ENCODE results near the gene CCHCR1. TPM values are rescaled to one million over a fixed set of nuclear protein-coding genes. Genes with fewer than 3 reads are reported as not detected.

CCHCR1 gene
- total RNA-seq, 1 donor from 2014 or later: 48.6 TPM

DNA sequence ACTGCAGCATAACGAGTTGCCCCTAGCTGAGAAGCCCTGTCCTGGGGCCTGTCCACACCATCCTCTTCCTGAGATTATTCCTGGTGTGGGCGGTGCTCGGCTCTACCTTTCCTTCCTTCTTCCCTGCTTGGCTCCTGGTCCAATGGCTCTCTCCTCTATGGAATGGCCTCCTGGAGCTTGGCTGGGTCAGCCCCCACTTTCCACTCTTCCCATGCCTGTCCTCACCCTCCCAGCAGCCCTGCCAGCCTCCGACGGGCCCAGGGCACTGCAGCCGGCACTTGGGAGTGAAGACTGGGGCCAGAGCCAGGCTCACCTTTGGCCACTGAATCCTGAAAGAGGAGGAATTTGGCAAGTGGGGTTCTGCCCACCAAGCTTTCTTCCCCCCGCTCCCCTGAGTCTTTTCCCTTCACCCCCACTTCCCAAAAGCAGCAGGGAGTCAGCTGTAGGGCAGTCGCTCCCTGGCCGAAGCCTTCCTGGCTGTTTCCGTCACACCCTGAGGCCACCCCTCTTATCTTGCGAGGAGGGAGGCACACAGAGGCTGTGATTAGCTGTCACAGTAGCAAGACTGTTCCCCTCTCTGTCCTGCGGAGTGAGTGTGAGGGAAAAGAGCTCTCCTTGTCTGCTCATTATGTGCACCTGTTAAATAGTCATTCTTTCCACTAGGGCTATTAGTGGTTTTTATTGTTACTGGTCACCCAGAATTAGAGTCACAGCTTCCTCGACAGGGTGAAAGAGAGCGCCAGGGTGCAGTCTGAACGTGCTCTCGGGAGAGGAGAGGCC is 31.0 kb downstream of the CCHCR1 start:
- no peak overlapping the region for H3K4me3 Mint-ChIP-seq
- DNase-seq (ENCODE audit: low read depth, low spot score): no peak
- H3K9me3 Mint-ChIP-seq: no peaks in the 10 kb centered on the region
- no peaks in the 10 kb centered on the region for H3K36me3 Mint-ChIP-seq (ENCODE audit: low read depth)
- H3K27ac Mint-ChIP-seq (ENCODE audit: unreplicated experiment): no peak overlapping the region
- peaks cover 14% of the 10 kb centered on the region for H3K4me1 Mint-ChIP-seq
- peaks cover 17% of the 10 kb centered on the region for H3K27me3 Mint-ChIP-seq (ENCODE audit: low read depth)
- TF ChIP-seq, protein P1, sequence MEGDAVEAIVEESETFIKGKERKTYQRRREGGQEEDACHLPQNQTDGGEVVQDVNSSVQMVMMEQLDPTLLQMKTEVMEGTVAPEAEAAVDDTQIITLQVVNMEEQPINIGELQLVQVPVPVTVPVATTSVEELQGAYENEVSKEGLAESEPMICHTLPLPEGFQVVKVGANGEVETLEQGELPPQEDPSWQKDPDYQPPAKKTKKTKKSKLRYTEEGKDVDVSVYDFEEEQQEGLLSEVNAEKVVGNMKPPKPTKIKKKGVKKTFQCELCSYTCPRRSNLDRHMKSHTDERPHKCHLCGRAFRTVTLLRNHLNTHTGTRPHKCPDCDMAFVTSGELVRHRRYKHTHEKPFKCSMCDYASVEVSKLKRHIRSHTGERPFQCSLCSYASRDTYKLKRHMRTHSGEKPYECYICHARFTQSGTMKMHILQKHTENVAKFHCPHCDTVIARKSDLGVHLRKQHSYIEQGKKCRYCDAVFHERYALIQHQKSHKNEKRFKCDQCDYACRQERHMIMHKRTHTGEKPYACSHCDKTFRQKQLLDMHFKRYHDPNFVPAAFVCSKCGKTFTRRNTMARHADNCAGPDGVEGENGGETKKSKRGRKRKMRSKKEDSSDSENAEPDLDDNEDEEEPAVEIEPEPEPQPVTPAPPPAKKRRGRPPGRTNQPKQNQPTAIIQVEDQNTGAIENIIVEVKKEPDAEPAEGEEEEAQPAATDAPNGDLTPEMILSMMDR (conservative IDR thresholded peaks at IDR 0.05): no peak

DNA sequence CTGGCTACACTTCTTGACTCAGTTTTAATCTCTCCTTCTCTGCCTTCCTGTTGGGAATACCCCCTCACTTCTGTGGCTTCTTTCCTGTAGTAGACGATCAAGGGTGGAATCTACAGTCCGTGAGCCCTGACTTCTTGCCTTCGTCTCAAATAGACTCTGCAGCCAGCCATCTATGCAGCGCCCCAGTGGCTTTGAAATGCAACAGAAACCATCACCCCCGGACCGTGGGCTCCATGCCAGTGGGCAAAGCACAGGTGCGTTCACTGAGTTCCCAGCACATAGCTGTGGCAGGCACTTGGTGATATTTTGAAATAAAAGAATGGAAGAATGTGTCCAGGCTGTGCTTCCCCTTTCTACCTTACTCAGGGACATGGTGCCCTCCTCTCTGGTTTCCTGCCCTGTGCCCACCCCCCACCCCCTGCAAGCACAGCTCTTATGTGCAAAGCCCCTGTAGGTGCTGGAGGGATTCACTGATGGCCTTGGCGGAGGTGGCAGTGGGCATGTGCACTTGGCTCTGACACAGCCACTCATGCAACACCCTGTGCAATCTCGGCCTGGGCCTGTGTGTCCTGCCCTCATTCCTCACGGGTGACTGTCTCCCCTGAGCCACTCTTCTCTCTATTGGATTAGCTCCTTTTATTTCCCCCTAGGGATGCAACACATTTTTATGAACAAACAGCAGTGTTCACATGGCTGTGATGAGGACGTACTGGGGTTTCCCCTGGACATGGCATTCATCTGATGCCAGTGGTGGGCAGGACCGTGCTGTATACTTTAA is 31.8 kb downstream of the CCHCR1 start:
- H3K27ac Mint-ChIP-seq (ENCODE audit: unreplicated experiment): no peak overlapping the region
- H3K27me3 Mint-ChIP-seq (ENCODE audit: low read depth): peaks cover 17% of the 10 kb centered on the region
- no peaks in the 10 kb centered on the region for H3K36me3 Mint-ChIP-seq (ENCODE audit: low read depth)
- H3K4me3 Mint-ChIP-seq: no peak overlapping the region
- TF ChIP-seq, protein P1 (conservative IDR thresholded peaks at IDR 0.05): no peak
- no peak for DNase-seq (ENCODE audit: low read depth, low spot score)
- peaks cover 14% of the 10 kb centered on the region for H3K4me1 Mint-ChIP-seq
- H3K9me3 Mint-ChIP-seq: no peaks in the 10 kb centered on the region

DNA sequence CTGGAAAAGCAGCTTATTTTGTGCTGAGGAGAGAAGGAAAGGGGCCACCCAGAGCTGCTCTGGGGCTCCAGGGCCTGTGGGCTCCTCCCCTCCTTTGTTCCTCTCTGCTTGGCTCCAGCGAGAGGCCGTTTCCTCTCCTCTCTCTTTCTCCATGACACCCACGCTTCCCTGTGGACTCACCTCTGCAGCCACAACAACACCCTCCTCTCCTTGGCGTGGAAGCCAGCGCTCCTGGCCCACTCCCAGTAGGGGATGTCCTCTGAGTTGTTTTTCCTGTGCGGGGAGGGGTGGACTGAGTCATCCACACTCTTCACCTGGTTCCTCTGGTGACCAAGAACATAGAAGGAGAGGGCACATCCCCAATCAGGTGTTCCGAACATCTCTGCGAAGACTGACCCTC is 32.4 kb downstream of the CCHCR1 start:
- Mint-ChIP-seq H3K27me3 (ENCODE audit: low read depth) (peaks cover 17% of the 10 kb centered on the region), H3K36me3 (ENCODE audit: low read depth) (no peaks in the 10 kb centered on the region), H3K4me1 (peaks cover 14% of the 10 kb centered on the region), H3K9me3 (no peaks in the 10 kb centered on the region), H3K4me3 (no peak overlapping the region), H3K27ac (ENCODE audit: unreplicated experiment) (no peak overlapping the region)
- TF ChIP-seq, protein P1 (conservative IDR thresholded peaks at IDR 0.05): no peak
- DNase-seq (ENCODE audit: low read depth, low spot score): no peak

DNA sequence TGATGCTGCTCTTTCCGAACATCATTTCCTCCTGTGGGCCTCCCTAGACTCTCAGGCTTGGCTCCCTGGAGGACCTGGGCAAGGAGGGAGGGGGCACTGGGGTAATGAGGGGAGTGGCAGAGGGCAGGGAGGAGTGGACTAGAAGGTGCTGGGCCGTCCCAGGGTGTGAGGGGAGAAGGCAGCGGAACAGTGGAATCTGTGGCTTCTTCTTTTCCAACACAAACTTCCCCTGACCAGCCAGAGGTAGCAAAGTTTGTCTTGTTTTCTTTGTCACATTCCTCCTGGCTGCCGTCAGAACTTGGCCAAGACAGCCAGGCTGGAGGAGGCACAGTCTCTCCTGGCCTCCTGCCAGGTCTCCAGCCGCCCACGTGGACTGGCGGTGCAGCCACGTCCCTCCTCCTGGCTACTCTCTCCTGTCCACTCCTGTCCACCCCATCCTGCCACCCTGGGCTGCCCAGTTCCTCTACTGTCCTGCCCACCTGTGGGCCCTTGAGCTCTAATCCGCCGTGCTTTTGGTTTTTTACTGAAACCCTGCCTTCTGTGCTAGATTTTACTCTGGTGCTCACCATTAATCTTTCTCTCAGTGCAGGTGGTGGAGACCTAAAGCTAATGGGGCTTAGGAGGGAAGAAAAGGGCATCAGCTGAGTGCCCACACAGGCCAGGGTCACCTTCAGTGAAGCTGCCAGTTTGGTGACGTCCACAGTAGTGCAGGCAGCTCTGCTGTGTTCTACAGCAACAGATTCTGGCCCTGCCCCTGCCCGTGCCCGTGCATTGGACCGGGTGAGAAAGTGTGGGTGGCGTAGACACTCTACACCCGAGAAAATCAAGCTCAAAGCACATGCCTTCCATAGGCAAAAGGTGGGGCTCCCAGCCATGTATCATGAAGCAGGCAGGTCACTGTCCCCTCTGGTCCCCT is 34.6 kb downstream of the CCHCR1 start:
- no peaks in the 10 kb centered on the region for H3K36me3 Mint-ChIP-seq (ENCODE audit: low read depth)
- TF ChIP-seq, protein P1 (conservative IDR thresholded peaks at IDR 0.05): no peak
- H3K4me3 Mint-ChIP-seq: no peak overlapping the region
- peaks cover 2% of the 10 kb centered on the region for H3K27me3 Mint-ChIP-seq (ENCODE audit: low read depth)
- peaks cover 12% of the 10 kb centered on the region for H3K4me1 Mint-ChIP-seq
- H3K9me3 Mint-ChIP-seq: no peaks in the 10 kb centered on the region
- DNase-seq (ENCODE audit: low read depth, low spot score): no peak
- no peak overlapping the region for H3K27ac Mint-ChIP-seq (ENCODE audit: unreplicated experiment)

- H3K27me3 Mint-ChIP-seq (ENCODE audit: low read depth): no peaks in the 10 kb centered on the region
- no peaks in the 10 kb centered on the region for H3K36me3 Mint-ChIP-seq (ENCODE audit: low read depth)
- H3K4me1 Mint-ChIP-seq: peaks cover 9% of the 10 kb centered on the region
- H3K9me3 Mint-ChIP-seq: no peaks in the 10 kb centered on the region
- no peak overlapping the region for H3K4me3 Mint-ChIP-seq
- no peak for DNase-seq (ENCODE audit: low read depth, low spot score)
- TF ChIP-seq, protein P1 (conservative IDR thresholded peaks at IDR 0.05): no peak
- H3K27ac Mint-ChIP-seq (ENCODE audit: unreplicated experiment): no peak overlapping the region
Observed at GRCh38 chr6:31121131-31121790, 36.3 kb downstream of the CCHCR1 start.

Measured in neural crest cell (in vitro differentiated cells).